Measurements from ENCODE around the gene DCXR. TPM values are rescaled to one million over a fixed set of nuclear protein-coding genes. Genes with fewer than 3 reads are reported as not detected.

The DCXR gene
- total RNA-seq, 1 donor from 2014 or later: 143 TPM

DNA sequence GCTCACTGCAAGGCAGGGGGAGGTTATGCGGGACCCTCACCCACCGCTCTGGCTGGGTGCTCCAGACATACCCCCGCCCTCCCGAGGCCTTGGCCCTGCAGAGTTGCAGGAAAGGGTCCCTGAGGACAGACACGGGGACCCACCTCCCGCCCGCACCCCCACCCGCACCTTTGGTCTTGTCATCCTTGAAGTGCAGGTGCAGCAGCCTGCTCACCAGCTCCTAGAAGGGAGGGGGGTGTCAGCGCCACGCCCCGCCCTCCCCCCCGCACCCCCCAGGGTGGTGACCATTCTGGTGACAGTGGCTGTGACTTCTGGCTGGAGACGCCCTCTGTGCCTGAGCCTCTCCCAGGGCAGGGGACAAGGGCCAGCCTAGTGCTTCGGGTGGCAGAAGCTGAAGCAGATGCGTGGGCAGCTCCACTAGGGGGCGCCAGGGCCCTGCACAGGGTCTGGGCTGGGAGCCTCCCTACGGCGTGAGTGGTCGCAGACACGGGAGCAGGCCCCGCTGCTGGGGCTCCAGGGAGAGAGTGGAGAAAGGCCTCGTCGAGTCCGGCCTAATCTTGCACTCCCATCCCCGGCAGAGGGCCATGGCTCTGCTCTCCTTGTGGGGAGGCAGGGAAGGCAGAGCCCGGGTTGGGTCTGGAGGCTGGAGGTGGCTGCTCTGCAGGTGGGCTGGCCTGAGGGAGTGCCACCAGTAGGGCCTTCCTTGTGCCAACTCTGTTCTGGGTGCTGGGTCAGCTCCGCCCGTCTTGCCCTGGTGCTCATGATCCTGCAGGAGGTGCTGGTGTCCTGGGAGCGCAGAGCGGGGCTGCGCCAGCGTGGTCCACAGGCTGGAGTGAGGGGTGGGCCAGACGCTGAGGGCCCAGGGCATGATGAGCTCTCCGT is 17.6 kb downstream of the DCXR start:
- peak; percentile 72 for TF ChIP-seq CTCF (IDR thresholded peaks at IDR 0.05)
- peaks cover 20% of the 10 kb centered on the region for H3K4me1 ChIP-seq
- intact Hi-C loops (cut with DNase I): loop anchor here (2.0 kb wide), 1 partner anchor 61 kb away; no protein-coding TSS in a partner anchor

GRCh38 chr17:82018989-82019689 is 18.4 kb downstream of the DCXR start:
- Histone ChIP-seq H3K9me3 (no peaks in the 10 kb centered on the region), H3K4me3 (no peak overlapping the region), H3K4me1 (peaks cover 16% of the 10 kb centered on the region), H3K36me3 (no peaks in the 10 kb centered on the region), H3K27me3 (no peaks in the 10 kb centered on the region), H3K27ac (no peak overlapping the region)
- TF ChIP-seq CTCF (IDR thresholded peaks at IDR 0.05): no peak
- ATAC-seq: no peak
- intact Hi-C loops (cut with DNase I): no loop called here
- DNase-seq: no peak

More for the DNA sequence above, 17.6 kb downstream of the DCXR start:
- H3K36me3 ChIP-seq: no peaks in the 10 kb centered on the region
- ATAC-seq (no peak), DNase-seq (peak; percentile 84)
- H3K4me3 ChIP-seq: no peak overlapping the region
- no peaks in the 10 kb centered on the region for H3K9me3 ChIP-seq
- no peak overlapping the region for H3K27ac ChIP-seq
- H3K27me3 ChIP-seq: no peaks in the 10 kb centered on the region

DNA sequence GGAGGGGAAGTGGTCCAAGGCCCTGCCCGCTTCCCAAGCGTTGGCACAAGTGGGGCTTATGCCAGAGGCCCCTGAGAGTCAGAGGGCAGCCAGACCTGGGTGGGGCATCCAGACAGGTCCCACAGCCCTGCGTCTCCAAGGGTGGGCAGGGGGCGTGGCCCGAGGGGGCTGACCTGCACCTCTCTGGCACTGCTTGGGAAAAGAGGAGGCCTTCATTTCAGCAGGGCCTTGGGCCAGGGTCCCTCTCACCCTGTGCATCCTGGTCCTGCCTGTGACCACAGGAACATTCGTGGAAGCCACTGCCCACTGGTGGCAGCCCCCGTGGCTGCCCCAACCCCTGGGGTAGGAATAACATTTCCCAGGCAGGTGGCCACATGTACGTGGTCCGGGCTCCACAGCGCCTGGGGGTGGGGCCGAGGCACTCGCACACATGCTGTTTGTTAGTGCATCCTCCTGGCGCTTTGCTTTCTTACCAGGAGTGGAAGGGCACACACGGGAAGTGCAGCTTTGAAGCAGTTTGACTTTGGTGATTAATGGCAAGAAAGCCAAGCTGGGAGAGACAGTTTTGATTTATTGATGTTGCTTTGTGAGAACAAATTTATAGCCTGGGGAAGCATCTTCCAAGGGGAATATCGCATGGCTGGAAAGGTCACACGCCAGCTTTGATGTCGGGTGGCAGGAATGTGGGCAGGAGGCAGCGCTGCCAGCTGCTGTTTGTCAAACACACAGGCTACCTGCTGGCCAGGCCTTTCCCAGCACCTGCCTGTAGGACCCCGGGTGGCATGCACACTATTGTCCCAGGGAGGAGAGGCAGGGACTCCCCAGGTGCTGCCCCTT is 19.1 kb downstream of the DCXR start:
- Histone ChIP-seq H3K4me3 (no peak overlapping the region), H3K27ac (no peak overlapping the region), H3K27me3 (no peaks in the 10 kb centered on the region), H3K36me3 (no peaks in the 10 kb centered on the region), H3K4me1 (peaks cover 10% of the 10 kb centered on the region), H3K9me3 (no peaks in the 10 kb centered on the region)
- intact Hi-C loops (cut with DNase I): no loop called here
- DNase-seq: no peak
- ATAC-seq: no peak
- no peak for TF ChIP-seq CTCF (IDR thresholded peaks at IDR 0.05)

DNA sequence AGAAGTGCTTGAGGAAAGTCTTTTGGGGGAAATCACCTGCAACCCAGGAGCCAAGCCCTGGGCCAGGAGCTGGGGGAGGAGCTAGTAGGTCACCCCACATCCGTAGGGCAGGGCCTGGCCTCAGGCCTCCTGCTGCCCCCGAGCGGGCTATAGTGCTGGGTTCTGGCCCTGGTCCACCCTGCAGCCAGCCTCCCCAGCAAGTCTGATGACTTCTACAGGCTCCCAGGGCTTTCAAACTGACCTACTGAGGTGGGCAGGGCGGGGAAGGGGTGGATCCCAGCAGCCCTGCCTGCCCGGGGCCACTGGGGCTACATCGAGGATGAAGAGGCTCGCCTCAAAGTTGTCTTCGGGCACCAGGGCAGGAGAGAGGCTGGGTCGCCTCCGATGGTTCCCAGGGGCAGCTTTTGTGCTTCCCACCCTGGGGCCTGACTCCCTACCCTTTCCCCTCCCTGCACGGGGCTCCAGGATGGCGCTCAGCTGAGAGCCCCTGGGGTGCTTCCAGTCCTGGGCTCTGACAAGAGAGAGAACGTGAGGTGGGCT is 19.8 kb downstream of the DCXR start:
- ATAC-seq (peak; percentile 16), DNase-seq (no peak)
- intact Hi-C loops (cut with DNase I): no loop called here
- Histone ChIP-seq H3K4me3 (no peak overlapping the region), H3K4me1 (peaks cover 10% of the 10 kb centered on the region), H3K36me3 (no peaks in the 10 kb centered on the region), H3K27ac (no peak overlapping the region), H3K27me3 (no peaks in the 10 kb centered on the region), H3K9me3 (no peaks in the 10 kb centered on the region)
- TF ChIP-seq CTCF (IDR thresholded peaks at IDR 0.05): no peak

- intact Hi-C loops (cut with DNase I): no loop called here
- H3K27ac ChIP-seq: no peak overlapping the region
- no peak overlapping the region for H3K4me3 ChIP-seq
- DNase-seq (no peak), ATAC-seq (no peak)
- no peaks in the 10 kb centered on the region for H3K9me3 ChIP-seq
- TF ChIP-seq CTCF (IDR thresholded peaks at IDR 0.05): no peak
- peaks cover 11% of the 10 kb centered on the region for H3K4me1 ChIP-seq
- no peaks in the 10 kb centered on the region for H3K27me3 ChIP-seq
- no peaks in the 10 kb centered on the region for H3K36me3 ChIP-seq
These were observed 20.5 kb downstream of the DCXR start for GRCh38 chr17:82016875-82017459.
